ENCODE data around the gene MYO5A. TPM values are rescaled to one million over a fixed set of nuclear protein-coding genes. Genes with fewer than 3 reads are reported as not detected.
"Not testable (repeated sequence)": the region's sequence is repeated elsewhere in the genome, so short reads cannot be mapped to it uniquely, and the experiment has no call there.

The MYO5A gene
- total RNA-seq, 1 donor from 2014 or later: 67.8 TPM

- DNase-seq (ENCODE audit: low spot score): no peak
Measured at GRCh38 chr15:52424856-52425431, 103.7 kb downstream of the MYO5A start.

- DNase-seq (ENCODE audit: low spot score): no peak
Measured at GRCh38 chr15:52423852-52424251, 104.8 kb downstream of the MYO5A start.

GRCh38 chr15:52422001-52422400, 106.7 kb downstream of the MYO5A start:
- no peak for DNase-seq (ENCODE audit: low spot score)

- no peak for DNase-seq (ENCODE audit: low spot score)
Measured at GRCh38 chr15:52421029-52421428, 107.7 kb downstream of the MYO5A start.

GRCh38 chr15:52419494-52419893, 109.2 kb downstream of the MYO5A start:
- DNase-seq (ENCODE audit: low spot score): no peak

- DNase-seq (ENCODE audit: low spot score): no peak
Measured at GRCh38 chr15:52417957-52418356, 110.7 kb downstream of the MYO5A start.

- DNase-seq (ENCODE audit: low spot score): no peak
Measured at GRCh38 chr15:52417521-52417920, 111.2 kb downstream of the MYO5A start.

GRCh38 chr15:52416566-52416965, 112.1 kb downstream of the MYO5A start:
- DNase-seq (ENCODE audit: low spot score): not testable (repeated sequence)

- no peak for DNase-seq (ENCODE audit: low spot score)
Measured at GRCh38 chr15:52415628-52416027, 113.1 kb downstream of the MYO5A start.

GRCh38 chr15:52414936-52415335, 113.7 kb downstream of the MYO5A start:
- no peak for DNase-seq (ENCODE audit: low spot score)

GRCh38 chr15:52408823-52409222, 119.9 kb downstream of the MYO5A start:
- no peak for DNase-seq (ENCODE audit: low spot score)

- no peak for DNase-seq (ENCODE audit: low spot score)
Measured at GRCh38 chr15:52407374-52407773, 121.3 kb downstream of the MYO5A start.

- DNase-seq (ENCODE audit: low spot score): no peak
Measured at GRCh38 chr15:52406601-52407000, 122.1 kb downstream of the MYO5A start.

GRCh38 chr15:52405856-52406255, 122.8 kb downstream of the MYO5A start:
- DNase-seq (ENCODE audit: low spot score): no peak

- no peak for DNase-seq (ENCODE audit: low spot score)
Measured at GRCh38 chr15:52397118-52397517, 131.6 kb downstream of the MYO5A start.

- no peak for DNase-seq (ENCODE audit: low spot score)
Measured at GRCh38 chr15:52394118-52394517, 134.6 kb downstream of the MYO5A start.

GRCh38 chr15:52392008-52392687, 136.5 kb downstream of the MYO5A start:
- no peak for DNase-seq (ENCODE audit: low spot score)

- DNase-seq (ENCODE audit: low spot score): no peak
Measured at GRCh38 chr15:52391069-52391468, 137.6 kb downstream of the MYO5A start.

- DNase-seq (ENCODE audit: low spot score): no peak
Measured at GRCh38 chr15:52385670-52386069, 143.0 kb downstream of the MYO5A start.

- DNase-seq (ENCODE audit: low spot score): no peak
Measured at GRCh38 chr15:52383100-52383588, 145.5 kb downstream of the MYO5A start.

GRCh38 chr15:52382647-52383046, 146.0 kb downstream of the MYO5A start:
- DNase-seq (ENCODE audit: low spot score): no peak

GRCh38 chr15:52379395-52380106, 149.1 kb downstream of the MYO5A start:
- no peak for DNase-seq (ENCODE audit: low spot score)
